DOHH2 (cell line): ENCODE results near the gene CCDC146.

Experiments used
- H3F3A ChIP-seq: fragments of 200-600 bp; sonication (generic), shearing (Covaris generic); 2 replicates; pipeline ENCODE4 v1.6.0; 2016; ENCODE audit warnings: antibody characterized with exemption, mild to moderate bottlenecking; ENCODE audit not compliant: control insufficient read depth, insufficient read depth
- H3K27ac ChIP-seq: fragments of 200-600 bp; sonication (generic); 2 replicates; pipeline ENCODE4 v1.5.1; 2014; ENCODE audit warnings: low read depth, mild to moderate bottlenecking, low read length, moderate library complexity
- H3K27me3 ChIP-seq: fragments of 200-600 bp; sonication (generic); 2 replicates; pipeline ENCODE4 v1.6.1; 2014; ENCODE audit warnings: mild to moderate bottlenecking, low read length, mixed read lengths; ENCODE audit not compliant: control insufficient read depth
- H3K36me3 ChIP-seq: fragments of 200-600 bp; sonication (generic); 2 replicates; pipeline ENCODE4 v1.6.1; 2014; ENCODE audit warnings: mild to moderate bottlenecking, low read length, moderate library complexity, mixed read lengths; ENCODE audit not compliant: control insufficient read depth
- H3K4me1 ChIP-seq: fragments of 200-600 bp; sonication (generic); 2 replicates; pipeline ENCODE4 v1.6.1; 2014; ENCODE audit warnings: mild to moderate bottlenecking, low read length, mixed read lengths; ENCODE audit not compliant: control insufficient read depth
- H3K4me2 ChIP-seq: fragments of 200-600 bp; sonication (generic); 2 replicates; pipeline ENCODE4 v1.6.0; 2014; ENCODE audit warnings: mild to moderate bottlenecking, low read length, moderate library complexity
- H3K4me3 ChIP-seq: fragments of 200-600 bp; sonication (generic); 2 replicates; pipeline ENCODE4 v1.5.1; 2014; ENCODE audit warnings: mild to moderate bottlenecking, low read length, mixed read lengths
- H3K79me2 ChIP-seq: fragments of 200-600 bp; sonication (generic); 2 replicates; pipeline ENCODE4 v1.6.1; 2014; ENCODE audit warnings: mild to moderate bottlenecking, low read length, mixed read lengths; ENCODE audit not compliant: control insufficient read depth
- H3K9me2 ChIP-seq: fragments of 200-600 bp; sonication (generic); replicated peaks from 2 replicates; pipeline ENCODE4 v1.6.1; 2014; ENCODE audit warnings: mild to moderate bottlenecking, low read length, mixed read lengths; ENCODE audit not compliant: control insufficient read depth
- H3K9me3 ChIP-seq: fragments of 200-600 bp; sonication (generic); 2 replicates; pipeline ENCODE4 v1.6.1; 2014; ENCODE audit warnings: antibody characterized with exemption, low read length, mixed read lengths; ENCODE audit not compliant: control insufficient read depth, insufficient read depth
- H4K20me1 ChIP-seq: fragments of 200-600 bp; sonication (generic); 2 replicates; pipeline ENCODE4 v1.6.0; 2014; ENCODE audit warnings: low read depth, mild to moderate bottlenecking, antibody characterized with exemption, low read length, moderate library complexity; ENCODE audit not compliant: control insufficient read depth, insufficient read depth
- EZH2phosphoT487 ChIP-seq: fragments of 200-600 bp; sonication (generic); IDR thresholded peaks from 2 replicates; pipeline ENCODE4 v1.6.1; 2017; ENCODE audit warnings: borderline replicate concordance, mild to moderate bottlenecking, antibody characterized with exemption, low read length, moderate library complexity, mixed read lengths
- TF ChIP-seq, protein P1 (sequence below): fragments of 200-600 bp; sonication (generic); IDR thresholded peaks from one replicate; pipeline ENCODE4 v1.5.1; 2014; ENCODE audit warnings: antibody characterized with exemption, mild to moderate bottlenecking, low read depth, low read length; ENCODE audit not compliant: poor library complexity, severe bottlenecking

CCDC146 gene

DNA sequence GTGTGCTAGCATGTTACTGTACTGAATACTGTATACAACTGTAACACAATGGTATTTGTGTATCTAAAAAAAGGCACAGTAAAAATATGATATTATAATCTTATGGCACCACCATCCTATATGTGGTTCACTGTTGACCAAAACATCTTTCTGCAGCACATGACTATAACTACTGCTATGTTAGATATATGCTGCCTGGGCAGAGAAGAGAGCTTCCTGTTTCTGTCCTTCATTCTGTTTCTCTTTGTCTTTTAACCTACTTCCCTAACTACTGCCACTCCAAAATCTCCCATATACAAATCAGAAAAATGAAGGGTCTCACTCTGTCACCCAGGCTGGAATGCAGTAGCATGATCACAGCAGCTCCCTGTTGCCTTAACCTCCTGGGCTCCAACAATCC lies 86.0 kb downstream of the CCDC146 start:
- Histone ChIP-seq H3K4me2 (no peak overlapping the region), H3K27ac (no peak overlapping the region), H3K79me2 (no peaks in the 10 kb centered on the region), H3K27me3 (no peaks in the 10 kb centered on the region), H3K36me3 (no peaks in the 10 kb centered on the region; the same call in 1 of the 2 replicates), H3K4me3 (no peak overlapping the region), H3F3A (0 out of 2 replicates have a peak, but pooled peaks cover 2% of the 10 kb centered on the region), H4K20me1 (no peaks in the 10 kb centered on the region), H3K9me3 (peaks cover 26% of the 10 kb centered on the region), H3K9me2 (no peaks in the 10 kb centered on the region), H3K4me1 (no peaks in the 10 kb centered on the region)
- no peak for TF ChIP-seq EZH2phosphoT487
- TF ChIP-seq, protein P1, sequence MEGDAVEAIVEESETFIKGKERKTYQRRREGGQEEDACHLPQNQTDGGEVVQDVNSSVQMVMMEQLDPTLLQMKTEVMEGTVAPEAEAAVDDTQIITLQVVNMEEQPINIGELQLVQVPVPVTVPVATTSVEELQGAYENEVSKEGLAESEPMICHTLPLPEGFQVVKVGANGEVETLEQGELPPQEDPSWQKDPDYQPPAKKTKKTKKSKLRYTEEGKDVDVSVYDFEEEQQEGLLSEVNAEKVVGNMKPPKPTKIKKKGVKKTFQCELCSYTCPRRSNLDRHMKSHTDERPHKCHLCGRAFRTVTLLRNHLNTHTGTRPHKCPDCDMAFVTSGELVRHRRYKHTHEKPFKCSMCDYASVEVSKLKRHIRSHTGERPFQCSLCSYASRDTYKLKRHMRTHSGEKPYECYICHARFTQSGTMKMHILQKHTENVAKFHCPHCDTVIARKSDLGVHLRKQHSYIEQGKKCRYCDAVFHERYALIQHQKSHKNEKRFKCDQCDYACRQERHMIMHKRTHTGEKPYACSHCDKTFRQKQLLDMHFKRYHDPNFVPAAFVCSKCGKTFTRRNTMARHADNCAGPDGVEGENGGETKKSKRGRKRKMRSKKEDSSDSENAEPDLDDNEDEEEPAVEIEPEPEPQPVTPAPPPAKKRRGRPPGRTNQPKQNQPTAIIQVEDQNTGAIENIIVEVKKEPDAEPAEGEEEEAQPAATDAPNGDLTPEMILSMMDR = no peak

DNA sequence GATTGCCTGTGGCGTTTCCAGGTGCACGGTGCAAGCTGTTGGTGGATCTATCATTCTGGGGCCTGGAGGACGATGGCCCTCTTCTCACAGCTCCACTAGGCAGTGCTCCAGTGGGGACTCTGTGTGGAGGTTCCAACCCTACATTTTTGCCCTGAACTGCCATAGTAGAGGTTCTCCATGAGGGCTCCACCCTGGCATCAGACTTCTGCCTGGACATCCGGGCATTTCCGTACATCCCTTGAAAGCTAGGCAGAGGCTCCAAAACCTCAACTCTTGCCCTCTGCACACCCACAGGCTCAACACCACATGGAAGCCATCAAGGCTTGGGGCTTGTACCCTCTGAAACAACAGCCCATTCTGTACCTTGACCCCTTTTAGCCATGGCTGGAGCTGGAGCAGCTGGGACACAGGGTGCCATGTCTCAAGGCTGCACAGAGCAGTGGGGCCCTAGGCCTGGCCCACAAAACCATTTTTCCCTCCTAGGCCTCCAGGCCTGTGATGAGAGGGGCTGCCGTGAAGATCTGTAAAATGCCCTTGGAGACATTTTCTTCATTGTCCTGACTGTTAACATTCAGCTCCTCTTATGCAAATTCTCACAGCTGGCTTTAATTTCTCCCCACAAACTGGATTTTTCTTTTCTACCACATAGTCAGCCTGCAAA lies 87.2 kb downstream of the CCDC146 start:
- no peak for TF ChIP-seq EZH2phosphoT487
- TF ChIP-seq, protein P1 = no peak
- Histone ChIP-seq H3K36me3 (no peaks in the 10 kb centered on the region; the same call in 1 of the 2 replicates), H3K9me2 (no peaks in the 10 kb centered on the region), H3K4me1 (no peaks in the 10 kb centered on the region), H3F3A (no peaks in the 10 kb centered on the region), H3K79me2 (no peaks in the 10 kb centered on the region), H3K4me3 (no peak overlapping the region), H3K9me3 (peaks cover 26% of the 10 kb centered on the region), H3K27ac (no peak overlapping the region), H3K4me2 (no peak overlapping the region), H4K20me1 (no peaks in the 10 kb centered on the region), H3K27me3 (no peaks in the 10 kb centered on the region)

DNA sequence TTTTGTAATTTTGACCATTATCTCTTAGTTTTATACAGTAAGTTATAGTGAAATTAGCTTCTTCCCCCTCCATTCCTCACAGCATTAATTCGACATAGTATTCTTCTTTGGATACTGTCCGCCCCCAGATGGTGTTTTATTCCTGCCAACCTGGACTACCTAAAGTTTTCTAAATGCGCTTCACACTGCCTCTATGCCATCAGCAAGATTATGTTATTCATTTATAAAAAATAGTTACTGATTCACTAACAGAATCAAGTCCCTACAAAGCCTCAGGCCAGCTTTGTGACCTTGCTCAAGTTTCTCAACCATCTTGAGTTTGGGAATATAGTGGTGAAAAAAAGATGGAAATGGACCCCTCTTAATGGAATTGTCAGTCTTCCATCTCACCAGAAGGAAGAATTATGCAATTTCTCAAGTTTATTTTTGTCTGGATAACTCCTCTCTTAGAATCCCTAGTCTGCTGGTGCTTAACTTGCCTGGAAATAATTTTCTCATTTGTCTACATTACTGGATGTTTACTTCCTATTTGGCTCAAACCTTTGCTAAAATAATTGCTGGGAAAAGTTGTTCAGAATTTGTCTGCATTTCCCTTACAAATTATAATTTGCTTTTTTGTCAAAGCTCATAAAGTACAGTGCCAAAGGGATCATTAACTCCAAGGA lies 93.9 kb downstream of the CCDC146 start:
- H3K4me2 ChIP-seq = no peak overlapping the region
- no peaks in the 10 kb centered on the region for H3K4me1 ChIP-seq
- no peaks in the 10 kb centered on the region for H3F3A ChIP-seq
- TF ChIP-seq, protein P1 = no peak
- TF ChIP-seq EZH2phosphoT487 = no peak
- no peaks in the 10 kb centered on the region for H3K9me2 ChIP-seq
- no peaks in the 10 kb centered on the region for H3K9me3 ChIP-seq
- no peaks in the 10 kb centered on the region for H3K36me3 ChIP-seq
- H3K4me3 ChIP-seq = no peak overlapping the region
- no peak overlapping the region for H3K27ac ChIP-seq
- H3K79me2 ChIP-seq = no peaks in the 10 kb centered on the region
- no peaks in the 10 kb centered on the region for H4K20me1 ChIP-seq
- no peaks in the 10 kb centered on the region for H3K27me3 ChIP-seq
